MCF 10A (cell line): ENCODE results near the gene GPR75. TPM values are rescaled to one million over a fixed set of nuclear protein-coding genes. Genes with fewer than 3 reads are reported as not detected.
A peak's percentile ranks its signal among the peaks of the same experiment; 100 is the strongest.
"Not testable (repeated sequence)": the region's sequence is repeated elsewhere in the genome, so short reads cannot be mapped to it uniquely, and the experiment has no call there.

Experiments used
- BruUV-seq: library from RNA; stranded (reverse); fragments of 400-500 nt; replicated peaks from 2 replicates; lab custom pipeline; 2021; lab: Mats Ljungman, UMichigan
- CTCF ChIA-PET: fragments of 300-600 bp; sonication (Branson Sonifier 250); formaldehyde crosslinking; extraction: SDS; loops from one replicate; lab custom pipeline; 2021; ENCODE audit warnings: antibody characterized with exemption, inconsistent platforms; lab: Yijun Ruan, JAX
- POLR2A ChIA-PET: fragments of 300-600, 350-650 bp; sonication (Branson Sonifier 250); formaldehyde crosslinking; extraction: SDS; loops from one replicate; lab custom pipeline; 2020; ENCODE audit warnings: antibody characterized with exemption, inconsistent platforms; lab: Yijun Ruan, JAX
- DNase-seq: peaks from one replicate; pipeline ENCODE4 v3.0.0-alpha.2; 2018; ENCODE audit not compliant: unreplicated experiment
- H3K27ac Mint-ChIP-seq: one replicate; pipeline ENCODE4 v1.8.0; 2022; ENCODE audit warnings: mild to moderate bottlenecking, low read depth, mixed read lengths; ENCODE audit not compliant: unreplicated experiment
- H3K27me3 Mint-ChIP-seq: one replicate; pipeline ENCODE4 v1.8.0; 2022; ENCODE audit warnings: mixed read lengths; ENCODE audit not compliant: insufficient read depth, unreplicated experiment
- H3K36me3 Mint-ChIP-seq: one replicate; pipeline ENCODE4 v1.8.0; 2022; ENCODE audit warnings: mild to moderate bottlenecking, moderate library complexity, mixed read lengths; ENCODE audit not compliant: insufficient read depth, unreplicated experiment
- H3K4me1 Mint-ChIP-seq: one replicate; pipeline ENCODE4 v1.8.0; 2022; ENCODE audit warnings: mixed read lengths; ENCODE audit not compliant: insufficient read depth, unreplicated experiment
- H3K4me3 Mint-ChIP-seq: one replicate; pipeline ENCODE4 v1.8.0; 2022; ENCODE audit warnings: mild to moderate bottlenecking, moderate library complexity, mixed read lengths; ENCODE audit not compliant: unreplicated experiment
- H3K9me3 Mint-ChIP-seq: one replicate; pipeline ENCODE4 v1.8.0; 2022; ENCODE audit warnings: mixed read lengths; ENCODE audit not compliant: unreplicated experiment
- CTCF ChIP-seq: fragments of 200-600 bp; IDR thresholded peaks from one replicate; pipeline ENCODE4 v1.8.0; 2022; ENCODE audit warnings: antibody characterized with exemption, mild to moderate bottlenecking; ENCODE audit not compliant: unreplicated experiment
- intact Hi-C: fragments of 100-400 bp; cut with micrococcal nuclease; formaldehyde crosslinking; loops from 2 replicates; pipeline ENCODE4 v1.14.1; 2022
- total RNA-seq: library from RNA; stranded (reverse); gene quantifications from 2 replicates; pipeline ENCODE4 v1.2.3, GENCODE V29; 2022

The GPR75 gene
- total RNA-seq, 1 experiment from 2014 or later: 4.0 TPM

DNA sequence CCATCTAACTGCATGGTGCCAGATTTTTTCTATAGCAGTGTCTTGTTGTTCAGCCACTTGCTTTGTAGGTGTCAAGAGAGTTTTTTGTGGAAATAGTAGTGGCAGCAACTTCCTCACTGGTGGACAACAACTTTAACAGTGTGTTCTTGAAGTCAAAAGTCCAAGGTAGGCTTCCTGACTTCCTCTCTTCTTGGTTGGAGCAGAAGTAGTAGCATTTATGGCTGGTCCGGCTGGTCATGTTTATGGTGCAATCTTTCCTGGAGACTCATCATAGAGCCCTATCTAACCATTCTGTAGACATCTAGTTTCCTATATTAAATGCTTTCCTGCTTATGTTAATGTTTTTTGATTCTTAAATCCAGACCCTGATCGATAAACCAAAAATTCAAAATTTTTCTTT is 11.7 kb downstream of the GPR75 start:
- Mint-ChIP-seq H3K27me3 (no peaks in the 10 kb centered on the region), H3K36me3 (peaks cover 24% of the 10 kb centered on the region), H3K4me1 (peaks cover 4% of the 10 kb centered on the region), H3K4me3 (no peak overlapping the region), H3K27ac (no peak overlapping the region), H3K9me3 (no peaks in the 10 kb centered on the region)
- no TSS peak for BruUV-seq
- ChIA-PET CTCF (interaction anchor here (0.7 kb wide), 1 partner anchor 28 kb away, joined by 3 read pairs; no protein-coding TSS in a partner anchor), POLR2A (interaction anchor here (0.7 kb wide), 1 partner anchor 61 kb away, joined by 3 read pairs; no protein-coding TSS in a partner anchor)
- intact Hi-C loops: no loop called here
- no peak for DNase-seq
- no peak for TF ChIP-seq CTCF

DNA sequence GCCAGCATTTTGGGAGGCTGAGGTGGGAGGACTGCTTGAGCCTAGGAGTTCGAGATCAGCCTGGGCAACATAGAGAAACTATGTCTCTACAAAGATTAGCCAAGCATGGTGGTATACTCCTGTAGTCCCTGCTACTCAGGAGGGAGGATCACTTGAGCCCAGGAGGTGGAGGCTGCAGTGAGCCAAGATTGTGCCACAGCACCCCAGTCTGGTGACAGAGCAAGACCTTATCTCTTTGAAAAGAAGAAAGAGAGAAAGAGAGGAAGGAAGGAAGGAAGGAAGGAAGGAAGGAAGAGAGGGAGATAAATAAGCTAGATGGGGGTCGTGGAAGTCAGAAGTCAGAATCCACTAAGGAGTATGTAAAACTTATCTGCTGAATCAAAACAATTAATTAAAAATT is 16.2 kb downstream of the GPR75 start:
- Mint-ChIP-seq H3K9me3 (no peaks in the 10 kb centered on the region), H3K27ac (no peak overlapping the region), H3K36me3 (peaks cover 7% of the 10 kb centered on the region), H3K27me3 (no peaks in the 10 kb centered on the region), H3K4me1 (peaks cover 4% of the 10 kb centered on the region), H3K4me3 (no peak overlapping the region)
- BruUV-seq: no TSS peak
- TF ChIP-seq CTCF: no peak
- ChIA-PET CTCF (no interaction called here), POLR2A (interaction anchor here (1.1 kb wide), 1 partner anchor 126 kb away, joined by 3 read pairs; no protein-coding TSS in a partner anchor)
- intact Hi-C loops: no loop called here
- no peak for DNase-seq

DNA sequence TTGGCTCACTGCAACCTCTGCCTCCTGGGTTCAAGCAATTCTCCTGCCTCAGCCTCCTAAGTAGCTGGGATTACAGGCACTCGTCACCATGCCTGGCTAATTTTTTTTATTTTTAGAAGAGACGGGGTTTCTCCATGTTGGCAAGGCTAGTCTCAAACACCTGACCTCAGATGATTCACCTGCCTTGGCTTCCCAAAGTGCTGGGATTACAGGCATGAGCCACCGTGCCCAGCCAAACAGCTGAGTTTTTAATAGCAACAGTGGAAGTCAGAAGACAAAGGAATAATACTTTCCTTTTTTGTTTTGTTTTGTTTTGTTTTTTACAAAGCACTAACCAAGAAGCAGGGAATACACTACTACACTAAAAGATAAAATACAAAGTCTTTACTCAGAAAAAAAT is 16.9 kb downstream of the GPR75 start:
- no peak overlapping the region for H3K27ac Mint-ChIP-seq
- intact Hi-C loops: no loop called here
- DNase-seq: peak; percentile 43
- ChIA-PET POLR2A (interaction anchor here (0.6 to 1.1 kb wide), 2 partner anchors 83 to 127 kb away, joined by 3 read pairs; no protein-coding TSS in a partner anchor), CTCF (no interaction called here)
- H3K36me3 Mint-ChIP-seq: peaks cover 2% of the 10 kb centered on the region
- H3K9me3 Mint-ChIP-seq: no peaks in the 10 kb centered on the region
- no TSS peak for BruUV-seq
- no peak overlapping the region for H3K4me3 Mint-ChIP-seq
- TF ChIP-seq CTCF: no peak
- no peaks in the 10 kb centered on the region for H3K27me3 Mint-ChIP-seq
- H3K4me1 Mint-ChIP-seq: no peaks in the 10 kb centered on the region

- H3K9me3 Mint-ChIP-seq, H3K27me3 Mint-ChIP-seq, H3K4me1 Mint-ChIP-seq, CTCF ChIA-PET, H3K36me3 Mint-ChIP-seq, BruUV-seq, H3K27ac Mint-ChIP-seq, H3K4me3 Mint-ChIP-seq, intact Hi-C loops, DNase-seq: not testable (repeated sequence)
- POLR2A ChIA-PET: interaction anchor here (0.6 kb wide), 1 partner anchor 716 kb away, joined by 3 read pairs; no protein-coding TSS in a partner anchor
Observed at GRCh38 chr2:53841651-53842050, 18.1 kb downstream of the GPR75 start.
